GM18508 (cell line): Measurements from ENCODE around the gene RNF222.
"Not testable (repeated sequence)": the region's sequence is repeated elsewhere in the genome, so short reads cannot be mapped to it uniquely, and the experiment has no call there.

ENCODE experiments used
- ATAC-seq: cut with Tn5 transposase; IDR thresholded peaks from one replicate; pipeline ENCODE4 v1.9.1; 2021; ENCODE audit warnings: moderate number of reproducible peaks; ENCODE audit not compliant: insufficient read depth, unreplicated experiment

The RNF222 gene

GRCh38 chr17:8354236-8354635 lies 43.4 kb downstream of the RNF222 start:
- no peak for ATAC-seq

- no peak for ATAC-seq
These were observed 43.9 kb downstream of the RNF222 start for GRCh38 chr17:8353736-8354135.

- no peak for ATAC-seq
These were observed 47.3 kb downstream of the RNF222 start for GRCh38 chr17:8350339-8350738.

GRCh38 chr17:8347001-8347400 lies 50.6 kb downstream of the RNF222 start:
- ATAC-seq: not testable (repeated sequence)

GRCh38 chr17:8345951-8346665 lies 51.5 kb downstream of the RNF222 start:
- ATAC-seq: no peak

- no peak for ATAC-seq
These were observed 52.5 kb downstream of the RNF222 start for GRCh38 chr17:8345052-8345690.

- no peak for ATAC-seq
These were observed 56.2 kb downstream of the RNF222 start for GRCh38 chr17:8341456-8341855.
